ENCODE results near the gene PDE9A. TPM values are rescaled to one million over a fixed set of nuclear protein-coding genes. Genes with fewer than 3 reads are reported as not detected.

The PDE9A gene
- total RNA-seq, 1 experiment from 2014 or later, result 31.9 TPM

DNA sequence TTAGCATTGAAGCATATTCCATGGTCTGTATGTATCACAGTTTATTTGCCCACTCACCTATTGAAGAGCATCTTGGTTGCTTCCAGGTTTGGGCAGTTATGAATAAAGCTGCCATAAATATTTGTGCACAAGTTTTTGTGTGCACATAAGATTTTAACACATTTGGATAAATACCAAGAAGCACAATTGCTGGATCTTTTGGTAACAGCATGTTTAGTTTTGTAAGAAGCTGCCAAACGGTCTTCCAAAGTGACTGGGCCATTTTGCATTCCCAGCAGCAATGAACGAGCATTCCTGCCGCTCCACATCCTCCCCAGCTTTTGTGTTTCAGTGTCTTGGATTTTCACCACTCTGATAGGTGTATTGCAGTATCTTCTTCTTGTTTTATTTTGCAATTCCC is 62.7 kb downstream of the PDE9A start:
- no peak overlapping the region for H3K9ac ChIP-seq (ENCODE audit: extremely low read depth, insufficient read length, low read length)
- H3K79me2 ChIP-seq (ENCODE audit: insufficient read depth, low read length), result no peaks in the 10 kb centered on the region
- Mint-ChIP-seq H3K27me3 (ENCODE audit: low read depth) (no peaks in the 10 kb centered on the region; the same call in 1 of the 2 replicates), H3K9me3 (no peaks in the 10 kb centered on the region), H3K36me3 (ENCODE audit: insufficient read depth in 1 of 3, low read depth in 3 of 3) (peaks cover 6 to 17% (median 10%) of the 10 kb centered on the region in 3 experiments), H3K4me1 (peaks cover 6 to 10% of the 10 kb centered on the region in 2 experiments), H3K27ac (no peak overlapping the region), H3K4me3 (no peak overlapping the region)
- H4K5ac ChIP-seq (ENCODE audit: insufficient read length, low read depth, low read length), result no peak overlapping the region
- no peak overlapping the region for H4K91ac ChIP-seq (ENCODE audit: insufficient read length, low read depth, low read length)
- no peak overlapping the region for H2AK5ac ChIP-seq (ENCODE audit: insufficient read length, low read length)
- H3K27ac ChIP-seq (ENCODE audit: insufficient read length, low read depth, low read length), result no peak overlapping the region
- no peaks in the 10 kb centered on the region for H3K4me1 ChIP-seq (ENCODE audit: insufficient read depth, low read length)
- H3K23me2 ChIP-seq (ENCODE audit: insufficient read length, low read depth, low read length, poor library complexity, severe bottlenecking), result no peaks in the 10 kb centered on the region
- H3K9me3 ChIP-seq (ENCODE audit: control insufficient read depth, low read depth, low read length), result no peaks in the 10 kb centered on the region
- H2BK120ac ChIP-seq (ENCODE audit: low read depth, low read length, poor library complexity, severe bottlenecking), result no peak overlapping the region
- TF ChIP-seq, protein P1, sequence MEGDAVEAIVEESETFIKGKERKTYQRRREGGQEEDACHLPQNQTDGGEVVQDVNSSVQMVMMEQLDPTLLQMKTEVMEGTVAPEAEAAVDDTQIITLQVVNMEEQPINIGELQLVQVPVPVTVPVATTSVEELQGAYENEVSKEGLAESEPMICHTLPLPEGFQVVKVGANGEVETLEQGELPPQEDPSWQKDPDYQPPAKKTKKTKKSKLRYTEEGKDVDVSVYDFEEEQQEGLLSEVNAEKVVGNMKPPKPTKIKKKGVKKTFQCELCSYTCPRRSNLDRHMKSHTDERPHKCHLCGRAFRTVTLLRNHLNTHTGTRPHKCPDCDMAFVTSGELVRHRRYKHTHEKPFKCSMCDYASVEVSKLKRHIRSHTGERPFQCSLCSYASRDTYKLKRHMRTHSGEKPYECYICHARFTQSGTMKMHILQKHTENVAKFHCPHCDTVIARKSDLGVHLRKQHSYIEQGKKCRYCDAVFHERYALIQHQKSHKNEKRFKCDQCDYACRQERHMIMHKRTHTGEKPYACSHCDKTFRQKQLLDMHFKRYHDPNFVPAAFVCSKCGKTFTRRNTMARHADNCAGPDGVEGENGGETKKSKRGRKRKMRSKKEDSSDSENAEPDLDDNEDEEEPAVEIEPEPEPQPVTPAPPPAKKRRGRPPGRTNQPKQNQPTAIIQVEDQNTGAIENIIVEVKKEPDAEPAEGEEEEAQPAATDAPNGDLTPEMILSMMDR (conservative IDR thresholded peaks at IDR 0.05), result no peak
- H3K4me2 ChIP-seq (ENCODE audit: insufficient read depth, insufficient read length, low read length), result no peak overlapping the region
- no CpG with 5 or more reads among the region's 3 CpGs for WGBS (ENCODE audit: extremely low coverage, insufficient read length, low lambda C conversion rate)
- no peak overlapping the region for H2BK15ac ChIP-seq (ENCODE audit: low read depth, low read length)
- H3K4ac ChIP-seq (ENCODE audit: low read depth, low read length), result no peak overlapping the region
- H3K56ac ChIP-seq (ENCODE audit: insufficient read length, low read depth, low read length), result no peak overlapping the region
- no peak overlapping the region for H3T11ph ChIP-seq (ENCODE audit: low read length)
- no peak for DNase-seq
- no peaks in the 10 kb centered on the region for H3K27me3 ChIP-seq (ENCODE audit: insufficient read depth, low read length)
- H2BK5ac ChIP-seq (ENCODE audit: insufficient read length, low read length), result no peak overlapping the region
- no peaks in the 10 kb centered on the region for H3K79me1 ChIP-seq (ENCODE audit: insufficient read depth, low read depth, low read length, poor library complexity, severe bottlenecking)
- H4K20me1 ChIP-seq (ENCODE audit: control insufficient read depth, insufficient read depth, insufficient read length), result no peaks in the 10 kb centered on the region
- no peak overlapping the region for H3K23ac ChIP-seq (ENCODE audit: insufficient read length, low read depth, low read length)
- H2BK12ac ChIP-seq (ENCODE audit: insufficient read length, low read depth, low read length), result no peak overlapping the region
- H3K14ac ChIP-seq (ENCODE audit: insufficient read depth, low read length), result no peak overlapping the region
- H2AFZ ChIP-seq (ENCODE audit: low read length), result no peak overlapping the region
- no peak overlapping the region for H2BK20ac ChIP-seq (ENCODE audit: low read depth, low read length, poor library complexity, severe bottlenecking)
- no peak overlapping the region for H3K18ac ChIP-seq (ENCODE audit: insufficient read length, low read depth, low read length)
- H4K8ac ChIP-seq (replicated peaks; ENCODE audit: insufficient read length, low read depth, low read length), result no peak overlapping the region
